GM23338 (cell line): Measurements from ENCODE around the gene SCCPDH. TPM values are rescaled to one million over a fixed set of nuclear protein-coding genes. Genes with fewer than 3 reads are reported as not detected.

Experiments used
- ATAC-seq: fragments of 200-7000 bp; cut with Tn5 transposase; 3 replicates; pipeline ENCODE4 v1.9.1; 2020
- DNase-seq: peaks from one replicate; pipeline ENCODE4 v3.0.0-alpha.2; 2015; ENCODE audit warnings: low spot score
- H2AFZ ChIP-seq: fragments of 200-600 bp; sonication (generic); 2 replicates; pipeline ENCODE4 v1.8.0; 2016; ENCODE audit warnings: antibody characterized with exemption, mild to moderate bottlenecking, moderate library complexity
- H3F3A ChIP-seq: fragments of 200-600 bp; sonication (generic); replicated peaks from 2 replicates; pipeline ENCODE4 v1.8.0; 2017; ENCODE audit warnings: antibody characterized with exemption, mixed run types, low read depth
- H3K27ac ChIP-seq: fragments of 200-600 bp; sonication (generic); 2 replicates; pipeline ENCODE4 v1.6.1; 2016; ENCODE audit warnings: low read depth
- H3K27me3 ChIP-seq: fragments of 200-600 bp; sonication (generic); 2 replicates; pipeline ENCODE4 v1.8.0; 2016; ENCODE audit warnings: mild to moderate bottlenecking, mixed run types, moderate library complexity; ENCODE audit not compliant: insufficient read depth
- H3K36me3 ChIP-seq: fragments of 200-600 bp; sonication (generic); 2 replicates; pipeline ENCODE4 v1.8.0; 2016; ENCODE audit warnings: mild to moderate bottlenecking; ENCODE audit not compliant: insufficient read depth
- H3K4me1 ChIP-seq: fragments of 200-600 bp; sonication (generic); 2 replicates; pipeline ENCODE4 v1.8.0; 2016; ENCODE audit warnings: mild to moderate bottlenecking, moderate library complexity; ENCODE audit not compliant: insufficient read depth
- H3K4me2 ChIP-seq: fragments of 200-600 bp; sonication (generic); 2 replicates; pipeline ENCODE4 v1.7.1; 2017; ENCODE audit warnings: mixed run types
- H3K4me3 ChIP-seq: fragments of 200-600 bp; sonication (generic); 2 replicates; pipeline ENCODE4 v1.6.1; 2016; ENCODE audit warnings: mixed run types
- H3K79me2 ChIP-seq: fragments of 200-600 bp; sonication (generic); replicated peaks from 2 replicates; pipeline ENCODE4 v1.8.0; 2017; ENCODE audit warnings: mild to moderate bottlenecking; ENCODE audit not compliant: insufficient read depth
- H3K9me2 ChIP-seq: fragments of 200-600 bp; sonication (generic); 2 replicates; pipeline ENCODE4 v1.8.0; 2017; ENCODE audit not compliant: insufficient read depth
- H4K20me1 ChIP-seq: fragments of 200-600 bp; sonication (generic); replicated peaks from 2 replicates; pipeline ENCODE4 v1.8.0; 2017; ENCODE audit warnings: mild to moderate bottlenecking; ENCODE audit not compliant: insufficient read depth
- H3K27ac Mint-ChIP-seq: 2 replicates; pipeline ENCODE4 v1.8.0; 2020; ENCODE audit warnings: inconsistent platforms, mild to moderate bottlenecking, moderate library complexity, mixed read lengths
- H3K27me3 Mint-ChIP-seq: 3 replicates; pipeline ENCODE4 v1.8.0; 2022; ENCODE audit warnings: low read depth, mild to moderate bottlenecking, moderate library complexity, mixed read lengths, inconsistent platforms; ENCODE audit not compliant: insufficient read depth, poor library complexity
- H3K36me3 Mint-ChIP-seq: 3 replicates; pipeline ENCODE4 v1.8.0; 2021; ENCODE audit warnings: low read depth, mild to moderate bottlenecking, inconsistent platforms, moderate library complexity, mixed read lengths
- H3K4me1 Mint-ChIP-seq: 3 replicates; pipeline ENCODE4 v1.8.0; 2020; ENCODE audit warnings: mild to moderate bottlenecking, inconsistent platforms, mixed read lengths
- H3K4me3 Mint-ChIP-seq: 3 replicates; pipeline ENCODE4 v1.8.0; 2021; ENCODE audit warnings: moderate library complexity, mild to moderate bottlenecking, inconsistent platforms, mixed read lengths
- H3K9me3 Mint-ChIP-seq: 3 replicates; pipeline ENCODE4 v1.8.0; 2020; ENCODE audit warnings: moderate library complexity, mild to moderate bottlenecking, inconsistent platforms, mixed read lengths
- CREB1 ChIP-seq: fragments of 250-450 bp; sonication (Bioruptor Pico); IDR thresholded peaks from 2 replicates; pipeline ENCODE4 v1.5.0; 2020; ENCODE audit warnings: low read depth, mild to moderate bottlenecking, moderate library complexity
- CTCF ChIP-seq, 2 experiments: fragments of 200-600 bp in 1 of 2; sonication (generic) in 1 of 2; conservative IDR thresholded peaks; 2 replicates each; pipeline versions ENCODE4 v1.5.1 to v1.6.1; 2016 to 2017; ENCODE audit warnings: antibody characterized with exemption in 2 of 2, low read depth in 2 of 2, mild to moderate bottlenecking in 2 of 2, moderate library complexity in 1 of 2
- ETS1 ChIP-seq: IDR thresholded peaks from 2 replicates; pipeline ENCODE4 v1.6.1; 2016; ENCODE audit warnings: antibody characterized with exemption
- EZH2 ChIP-seq: fragments of 200-600 bp; sonication (generic); IDR thresholded peaks from one replicate; pipeline ENCODE4 v1.8.0; 2017; ENCODE audit warnings: antibody characterized with exemption, mild to moderate bottlenecking, low read depth; ENCODE audit not compliant: unreplicated experiment
- EZH2phosphoT487 ChIP-seq: fragments of 200-600 bp; sonication (generic); IDR thresholded peaks from one replicate; pipeline ENCODE4 v1.8.1; 2018; ENCODE audit warnings: antibody characterized with exemption; ENCODE audit not compliant: unreplicated experiment
- JUNB ChIP-seq: IDR thresholded peaks from one replicate; pipeline ENCODE4 v1.6.1; 2016; ENCODE audit warnings: antibody characterized with exemption; ENCODE audit not compliant: unreplicated experiment
- NANOG ChIP-seq: IDR thresholded peaks from 2 replicates; pipeline ENCODE4 v1.6.1; 2016; ENCODE audit warnings: antibody characterized with exemption, borderline replicate concordance
- POLR2AphosphoS5 ChIP-seq: IDR thresholded peaks from 2 replicates; pipeline ENCODE4 v1.6.1; 2016; ENCODE audit warnings: antibody characterized with exemption, low read depth
- REST ChIP-seq: IDR thresholded peaks from one replicate; pipeline ENCODE4 v1.6.1; 2018; ENCODE audit warnings: antibody characterized with exemption; ENCODE audit not compliant: unreplicated experiment
- STAT1 ChIP-seq: IDR thresholded peaks from one replicate; pipeline ENCODE4 v1.6.1; 2016; ENCODE audit warnings: antibody characterized with exemption; ENCODE audit not compliant: unreplicated experiment
- ZNF114 ChIP-seq: fragments of 250-450 bp; sonication (Bioruptor Pico); IDR thresholded peaks from 2 replicates; pipeline ENCODE4 v1.5.0; 2020; ENCODE audit warnings: mild to moderate bottlenecking, moderate library complexity
- ZNF331 ChIP-seq: fragments of 250-450 bp; sonication (Bioruptor Pico); IDR thresholded peaks from 2 replicates; pipeline ENCODE4 v1.5.0; 2020; ENCODE audit warnings: low read depth, mild to moderate bottlenecking, moderate library complexity
- ZNF462 ChIP-seq: fragments of 250-450 bp; sonication (Bioruptor Pico); IDR thresholded peaks from 2 replicates; pipeline ENCODE4 v1.5.0; 2020; ENCODE audit warnings: mild to moderate bottlenecking, moderate library complexity
- polyA plus RNA-seq: library from polyadenylated mRNA; unstranded; fragments of >200 nt; fragmentation: Nextera tagmentation; extraction: Ambion mirVana; gene quantifications from 2 replicates; pipeline ENCODE4 v1.2.1, GENCODE V29; 2016
- total RNA-seq: library from RNA; depleted of rRNA; stranded (reverse); fragments of >200 nt; shearing (Covaris generic); gene quantifications from 2 replicates; pipeline ENCODE4 v1.2.3, GENCODE V29; 2014

Gene SCCPDH
- total and polyA plus RNA-seq, 2 experiments from 2014 or later = 14.4 to 18.8 TPM

- Mint-ChIP-seq H3K9me3 (no peaks in the 10 kb centered on the region), H3K4me3 (no peak overlapping the region), H3K27ac (no peak overlapping the region), H3K4me1 (peaks cover 5% of the 10 kb centered on the region; the same call in 2 of the 3 replicates), H3K27me3 (peaks cover 2% of the 10 kb centered on the region), H3K36me3 (peaks cover 15% of the 10 kb centered on the region; the same call in 2 of the 3 replicates)
- Histone ChIP-seq H3K4me2 (no peak overlapping the region), H3K4me3 (no peak overlapping the region), H3K9me2 (no peaks in the 10 kb centered on the region), H4K20me1 (no peaks in the 10 kb centered on the region), H3F3A (no peaks in the 10 kb centered on the region), H3K27me3 (no peaks in the 10 kb centered on the region), H3K27ac (no peak overlapping the region), H3K4me1 (no peaks in the 10 kb centered on the region), H3K36me3 (peaks cover 4% of the 10 kb centered on the region; the same call in 1 of the 2 replicates), H2AFZ (no peak overlapping the region), H3K79me2 (no peaks in the 10 kb centered on the region)
- DNase-seq = no peak
- TF ChIP-seq ZNF462 (CRISPR knock-in tag) (no peak), ETS1 (no peak), ZNF114 (CRISPR knock-in tag) (no peak), EZH2 (no peak), REST (no peak), CTCF (conservative IDR thresholded peaks at IDR 0.05; ENCODE audit: low read depth in 2 of 2) (no peak), POLR2AphosphoS5 (no peak), STAT1 (no peak), NANOG (no peak), JUNB (no peak), CREB1 (CRISPR knock-in tag) (no peak), ZNF331 (CRISPR knock-in tag) (no peak), EZH2phosphoT487 (no peak)
- ATAC-seq = no peak
Observed at GRCh38 chr1:246760422-246761347, 36.5 kb downstream of the SCCPDH start.
